Astrocyte (in vitro differentiated cells and primary cell): Measurements from ENCODE around the gene GFOD1.

Experiments
- CTCF ChIP-seq: IDR thresholded peaks from 2 replicates; pipeline ENCODE4 v1.5.1; 2011; ENCODE audit warnings: low read depth, mild to moderate bottlenecking, inconsistent platforms, low read length, moderate library complexity; ENCODE audit not compliant: insufficient read depth
- EZH2 ChIP-seq: IDR thresholded peaks from 2 replicates; pipeline ENCODE4 v1.6.1; 2012; ENCODE audit warnings: mild to moderate bottlenecking, low read length, inconsistent platforms; ENCODE audit not compliant: insufficient read depth

DNA sequence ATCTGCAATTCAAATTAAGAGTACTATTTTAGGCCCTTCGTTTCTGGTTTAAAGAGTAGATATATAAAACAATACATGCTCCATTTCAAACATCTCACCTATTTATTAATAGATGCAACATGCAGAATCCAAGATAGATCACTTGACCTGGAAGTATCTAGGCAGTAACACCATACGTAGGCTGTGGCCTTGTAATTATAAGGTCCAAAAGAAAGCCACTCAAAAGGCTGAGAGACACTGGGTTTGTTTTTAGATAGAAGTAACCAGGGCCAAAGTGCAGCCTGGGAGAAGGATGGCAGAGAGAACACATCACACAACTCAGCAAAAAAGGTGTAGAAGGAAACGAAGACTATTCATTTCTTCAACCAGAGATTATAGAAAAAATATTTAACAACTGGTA lies 8.4 kb upstream of the GFOD1 start:
- TF ChIP-seq CTCF (no peak), EZH2 (no peak)
